GM19351 (cell line): ENCODE measurements around the gene ZNF710.

Experiments
- ATAC-seq: cut with Tn5 transposase; IDR thresholded peaks from one replicate; pipeline ENCODE4 v1.9.1; 2021; ENCODE audit warnings: mild to moderate bottlenecking, moderate library complexity; ENCODE audit not compliant: unreplicated experiment

Gene ZNF710

DNA sequence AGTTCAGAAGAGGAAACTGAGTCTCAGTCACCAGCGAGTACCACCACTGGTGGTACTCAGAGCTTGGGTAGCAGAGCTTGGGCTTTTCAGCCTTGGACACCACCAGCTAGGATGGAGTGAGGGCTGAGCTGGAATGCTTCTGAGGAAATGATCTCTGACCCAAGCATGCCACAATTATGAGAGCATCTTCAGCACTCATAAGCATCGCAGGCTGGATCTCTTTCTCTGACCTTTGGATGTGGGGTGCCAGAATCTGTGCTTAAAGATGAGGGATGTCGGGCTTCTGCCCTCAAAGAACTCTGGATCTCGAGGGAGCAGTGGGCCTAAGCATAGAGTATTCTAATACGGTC is 36.4 kb downstream of the ZNF710 start:
- ATAC-seq, result no peak

GRCh38 chr15:90037961-90038631 is 37.0 kb downstream of the ZNF710 start:
- peak; percentile 87 for ATAC-seq

DNA sequence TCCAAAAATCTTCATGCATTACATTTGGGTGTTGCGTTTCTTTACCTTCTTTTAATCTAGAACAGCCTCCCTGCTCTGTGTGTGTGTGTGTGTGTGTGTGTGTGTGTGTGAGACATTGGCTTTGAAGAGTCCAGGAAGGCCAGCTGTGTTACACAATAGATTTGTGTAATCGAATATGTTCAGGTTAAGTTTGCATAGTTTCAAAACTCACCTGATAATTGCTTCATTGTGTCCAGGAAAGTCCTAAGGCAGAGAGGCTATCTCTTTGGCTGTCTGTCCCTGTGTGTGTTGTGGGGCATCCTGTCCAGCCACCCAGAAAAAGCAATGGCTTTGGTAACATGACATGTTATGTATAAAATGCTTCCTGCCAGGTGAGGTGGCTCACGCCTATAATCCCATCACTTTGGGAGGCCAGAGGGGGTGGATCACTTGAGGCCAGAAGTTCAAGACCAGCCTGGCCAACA is 37.5 kb downstream of the ZNF710 start:
- no peak for ATAC-seq

GRCh38 chr15:90039996-90040395 is 38.9 kb downstream of the ZNF710 start:
- no peak for ATAC-seq

DNA sequence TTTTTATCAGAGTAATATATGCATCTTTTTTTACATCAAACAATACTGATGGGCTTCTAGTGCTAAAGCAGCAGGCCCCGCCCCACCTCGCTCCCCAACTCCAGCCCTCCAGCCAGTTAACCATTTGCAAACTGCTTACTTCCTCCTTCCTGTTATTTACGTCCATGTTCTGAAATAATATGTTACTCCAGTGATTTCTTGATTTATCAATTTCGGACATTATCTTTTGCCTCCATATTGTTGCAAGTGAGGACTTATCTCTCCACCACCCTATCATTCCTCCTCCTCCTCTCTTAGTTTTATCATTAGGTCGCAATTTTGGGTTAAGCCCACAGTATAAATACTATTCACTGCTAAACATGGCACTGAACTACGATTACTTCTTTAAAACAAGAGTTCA is 39.5 kb downstream of the ZNF710 start:
- ATAC-seq, result no peak

- no peak for ATAC-seq
These were observed 41.2 kb downstream of the ZNF710 start for GRCh38 chr15:90042356-90042755.

- no peak for ATAC-seq
These were observed 41.8 kb downstream of the ZNF710 start for GRCh38 chr15:90042766-90043529.

GRCh38 chr15:90043530-90044010 is 42.4 kb downstream of the ZNF710 start:
- ATAC-seq, result no peak

GRCh38 chr15:90044191-90044590 is 43.1 kb downstream of the ZNF710 start:
- ATAC-seq, result no peak

- ATAC-seq, result no peak
These were observed 43.8 kb downstream of the ZNF710 start for GRCh38 chr15:90044916-90045371.

DNA sequence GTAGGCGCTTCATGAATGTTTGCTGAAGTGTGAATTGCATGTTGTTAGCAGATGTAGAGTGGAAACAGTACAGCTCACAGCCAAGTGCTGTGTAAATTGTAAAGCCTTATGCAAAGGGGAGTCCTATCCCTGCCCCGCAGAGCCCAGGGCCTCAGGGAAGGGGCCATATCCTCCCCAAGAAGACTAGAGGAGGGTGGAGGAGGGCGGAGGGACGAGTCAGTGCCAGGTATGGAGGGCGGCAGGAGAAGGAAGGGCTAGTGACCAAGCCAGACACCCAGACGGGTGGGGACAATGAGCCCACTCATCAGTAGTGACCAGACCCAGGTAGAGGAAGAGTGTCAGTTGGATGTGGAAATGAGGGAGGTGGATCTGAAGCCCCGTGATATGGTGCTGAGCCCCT is 45.2 kb downstream of the ZNF710 start:
- no peak for ATAC-seq

GRCh38 chr15:90046911-90047392 is 45.8 kb downstream of the ZNF710 start:
- no peak for ATAC-seq

DNA sequence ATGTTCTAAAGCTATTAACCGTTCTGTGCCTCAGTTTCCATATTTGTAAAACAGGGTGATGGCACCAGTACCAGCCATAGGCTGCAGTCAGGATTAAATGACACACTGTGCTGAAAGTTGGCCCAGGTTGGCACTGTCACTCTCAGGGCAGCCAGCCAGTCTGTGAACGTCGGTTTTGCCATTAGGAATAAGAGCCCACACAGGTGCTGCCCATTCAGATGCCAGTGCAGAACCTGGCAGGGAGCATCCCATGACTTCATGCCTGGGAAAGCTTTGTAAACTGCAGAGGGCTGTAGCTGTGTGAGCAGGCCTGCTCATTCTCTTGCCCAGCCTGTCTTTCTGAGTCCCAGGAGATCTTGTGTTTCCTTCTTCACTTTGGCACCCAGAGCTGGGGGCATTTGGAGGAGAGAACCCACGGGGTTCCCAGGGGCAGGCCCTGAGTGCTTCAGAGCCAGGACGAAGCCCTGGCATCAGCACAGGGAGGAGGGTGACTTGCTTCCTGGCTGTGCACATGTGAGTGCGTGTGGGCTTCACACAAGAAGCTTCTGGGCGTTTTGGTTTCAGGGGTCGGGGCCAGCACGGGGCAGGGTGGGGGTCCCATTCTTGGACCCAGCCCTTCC is 46.9 kb downstream of the ZNF710 start:
- ATAC-seq, result no peak

- no peak for ATAC-seq
These were observed 47.9 kb downstream of the ZNF710 start for GRCh38 chr15:90049030-90049429.

- ATAC-seq, result no peak
These were observed 48.8 kb downstream of the ZNF710 start for GRCh38 chr15:90049666-90050604.

GRCh38 chr15:90051874-90052273 is 50.8 kb downstream of the ZNF710 start:
- no peak for ATAC-seq

DNA sequence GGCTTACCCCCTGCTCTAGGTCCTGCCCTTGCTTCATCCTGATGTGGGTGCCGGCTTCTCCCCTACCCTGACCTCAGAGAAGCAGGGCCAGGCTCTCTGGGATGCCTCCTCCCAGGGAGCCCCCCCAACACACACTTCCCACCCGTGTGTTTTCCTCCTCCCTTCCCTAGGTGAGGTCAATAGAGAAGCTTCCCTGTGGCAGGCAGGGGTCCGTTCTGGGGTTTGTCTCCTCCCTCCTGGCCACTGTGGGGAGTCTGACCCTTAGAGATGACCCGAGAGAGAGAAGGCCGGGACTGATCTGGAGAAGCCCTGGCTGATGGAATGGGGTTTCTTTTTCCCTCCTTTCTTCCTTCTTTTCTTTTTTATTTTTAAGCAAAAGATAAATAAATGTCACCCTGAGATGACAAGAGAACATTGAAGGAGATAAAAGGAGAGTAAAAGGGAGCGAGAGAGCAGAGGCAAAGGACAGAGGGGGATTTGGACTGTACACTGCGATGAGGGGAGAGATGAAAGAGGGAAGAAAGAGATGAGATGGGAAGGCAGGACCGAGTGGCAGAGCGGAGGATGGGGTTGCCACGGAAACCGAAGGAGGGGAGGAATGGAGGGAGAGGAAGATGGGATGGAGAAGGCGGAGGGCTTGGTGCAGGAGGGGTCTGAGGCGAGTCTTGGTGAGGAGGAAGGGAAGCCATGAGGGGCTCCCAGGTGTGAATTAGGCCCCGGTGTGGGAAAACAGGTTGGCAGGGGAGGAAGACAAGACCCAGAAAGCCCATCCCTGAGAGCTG is 52.8 kb downstream of the ZNF710 start:
- ATAC-seq, result no peak

GRCh38 chr15:90054618-90055097 is 53.5 kb downstream of the ZNF710 start:
- ATAC-seq, result no peak

DNA sequence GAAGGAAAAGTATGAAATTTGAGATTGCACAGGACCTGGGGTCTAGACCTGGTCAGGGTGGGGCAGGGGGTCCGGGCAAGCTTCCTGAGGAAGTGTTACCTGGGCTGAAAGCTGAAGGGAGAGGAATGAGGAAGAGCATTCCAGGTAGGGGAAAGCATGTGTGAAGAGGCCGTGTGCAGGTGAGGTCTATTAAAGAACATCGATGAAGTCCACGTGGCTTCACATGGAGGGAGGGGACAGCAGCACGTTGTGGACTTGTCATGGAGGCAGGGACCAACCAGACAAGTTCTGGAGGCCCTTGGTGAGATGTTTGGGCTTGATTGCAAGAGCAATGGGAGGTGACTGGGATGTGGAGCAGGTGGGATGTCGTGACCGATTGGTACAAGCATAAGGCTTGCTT is 54.1 kb downstream of the ZNF710 start:
- no peak for ATAC-seq

DNA sequence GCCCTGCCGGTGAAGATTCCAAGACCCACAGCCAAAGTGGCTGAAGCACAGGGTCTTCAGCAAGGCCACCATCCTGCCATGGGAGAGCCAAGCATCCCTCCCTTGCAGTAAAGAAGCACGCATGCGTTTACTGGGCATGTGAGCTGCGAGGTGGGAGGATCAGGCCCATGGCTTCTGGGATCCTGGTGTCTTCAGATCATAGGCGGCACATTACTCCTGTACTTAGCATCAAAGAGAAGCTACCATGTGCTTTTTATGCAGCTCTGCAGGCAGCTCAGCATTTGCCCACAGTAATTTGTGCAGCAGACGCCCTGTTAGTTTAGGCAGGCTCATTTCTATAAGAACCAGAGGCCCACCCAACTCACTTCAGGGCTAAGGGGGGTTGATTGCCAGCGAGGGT is 55.4 kb downstream of the ZNF710 start:
- no peak for ATAC-seq
